Subcutaneous abdominal adipose tissue (tissue), 5 donors: ENCODE measurements around the gene FOXO4.

Experiments
- H3K27ac ChIP-seq: one replicate; pipeline ENCODE4 v1.7.0; 2013; ENCODE audit warnings: low read depth, mild to moderate bottlenecking, inconsistent platforms, low read length, moderate library complexity
- H3K27me3 ChIP-seq, 5 donors: one replicate each; pipeline ENCODE4 v1.7.0; 2013; ENCODE audit warnings: low read length in 5 of 5, inconsistent platforms in 1 of 5; ENCODE audit not compliant: control insufficient read depth in 5 of 5, insufficient read depth in 4 of 5
- H3K36me3 ChIP-seq, 5 donors: one replicate each; pipeline ENCODE4 v1.7.0; 2013; ENCODE audit warnings: low read length in 5 of 5; ENCODE audit not compliant: control insufficient read depth in 5 of 5, insufficient read depth in 5 of 5
- H3K4me1 ChIP-seq, 5 donors: one replicate each; pipeline ENCODE4 v1.7.0; 2013; ENCODE audit warnings: low read length in 5 of 5, mild to moderate bottlenecking in 3 of 5, moderate library complexity in 1 of 5; ENCODE audit not compliant: control insufficient read depth in 5 of 5, insufficient read depth in 5 of 5
- H3K4me3 ChIP-seq, 5 donors: one replicate each; pipeline ENCODE4 v1.7.0; 2013; ENCODE audit warnings: low read length in 5 of 5, low read depth in 1 of 5
- H3K9ac ChIP-seq, 5 donors: one replicate each; pipeline ENCODE4 v1.7.0; 2013; ENCODE audit warnings: low read length in 5 of 5, mild to moderate bottlenecking in 4 of 5, moderate library complexity in 3 of 5
- H3K9me3 ChIP-seq, 5 donors: one replicate each; pipeline ENCODE4 v1.7.0; 2013; ENCODE audit warnings: low read length in 5 of 5; ENCODE audit not compliant: control insufficient read depth in 5 of 5
- donor health status: healthy.
- donor health status: healthy.
- donor health status: healthy.
- donor health status: healthy.
- donor health status: healthy.

The FOXO4 gene

GRCh38 chrX:71096760-71097032 lies 1.0 kb downstream of the FOXO4 start:
- Histone ChIP-seq H3K36me3 (peaks cover 0 to 3% (median 0%) of the 10 kb centered on the region in 5 donors), H3K9ac (peak overlapping the region in 4 of 5 donors; percentile 53 to 66 (median 64)), H3K9me3 (no peaks in the 10 kb centered on the region), H3K4me3 (peak overlapping the region; percentile 49 to 88 (median 81)), H3K27me3 (peaks cover 0 to 14% (median 11%) of the 10 kb centered on the region in 5 donors), H3K4me1 (peaks cover 0 to 33% (median 24%) of the 10 kb centered on the region in 5 donors), H3K27ac (peak overlapping the region; percentile 41)

GRCh38 chrX:71098302-71098701 lies 2.7 kb downstream of the FOXO4 start:
- H3K4me1 ChIP-seq = peaks cover 0 to 40% (median 30%) of the 10 kb centered on the region in 5 donors
- no peak overlapping the region for H3K27ac ChIP-seq
- peaks cover 0 to 14% (median 13%) of the 10 kb centered on the region in 5 donors for H3K27me3 ChIP-seq
- no peak overlapping the region for H3K9ac ChIP-seq
- H3K9me3 ChIP-seq = no peaks in the 10 kb centered on the region
- H3K36me3 ChIP-seq = peaks cover 0 to 3% (median 0%) of the 10 kb centered on the region in 5 donors
- H3K4me3 ChIP-seq = no peak overlapping the region

DNA sequence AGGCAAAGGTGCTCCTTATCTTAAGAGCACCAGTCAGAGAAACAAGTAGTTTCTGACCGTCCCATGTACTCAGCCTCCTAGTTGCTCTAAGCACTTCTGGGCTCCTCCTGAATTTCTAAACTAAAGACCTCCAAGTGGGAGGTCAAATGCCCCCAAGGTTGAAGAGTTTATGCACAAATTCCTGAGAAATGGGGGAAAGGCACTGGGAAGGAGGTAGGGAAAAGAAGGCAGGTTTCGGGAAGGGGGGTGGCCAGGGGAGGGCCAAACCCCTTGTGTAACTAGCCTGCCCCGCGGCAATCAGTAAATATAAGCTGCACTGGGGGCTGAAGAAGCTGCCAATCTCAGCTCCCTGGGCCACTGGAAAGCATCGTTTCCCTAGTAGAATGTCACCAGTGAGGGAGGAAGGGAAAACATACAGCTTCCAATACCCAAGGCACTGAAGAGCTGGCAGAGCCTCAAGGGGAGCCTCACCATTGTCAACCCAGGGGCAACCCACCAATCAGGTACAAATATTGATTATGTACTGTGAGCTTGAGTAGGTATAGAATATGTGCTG lies 3.4 kb downstream of the FOXO4 start:
- Histone ChIP-seq H3K36me3 (peaks cover 0 to 3% (median 0%) of the 10 kb centered on the region in 5 donors), H3K9ac (no peak overlapping the region), H3K27ac (no peak overlapping the region), H3K4me1 (peaks cover 0 to 47% (median 35%) of the 10 kb centered on the region in 5 donors), H3K9me3 (no peaks in the 10 kb centered on the region), H3K27me3 (peaks cover 0 to 15% (median 10%) of the 10 kb centered on the region in 5 donors), H3K4me3 (no peak overlapping the region)

DNA sequence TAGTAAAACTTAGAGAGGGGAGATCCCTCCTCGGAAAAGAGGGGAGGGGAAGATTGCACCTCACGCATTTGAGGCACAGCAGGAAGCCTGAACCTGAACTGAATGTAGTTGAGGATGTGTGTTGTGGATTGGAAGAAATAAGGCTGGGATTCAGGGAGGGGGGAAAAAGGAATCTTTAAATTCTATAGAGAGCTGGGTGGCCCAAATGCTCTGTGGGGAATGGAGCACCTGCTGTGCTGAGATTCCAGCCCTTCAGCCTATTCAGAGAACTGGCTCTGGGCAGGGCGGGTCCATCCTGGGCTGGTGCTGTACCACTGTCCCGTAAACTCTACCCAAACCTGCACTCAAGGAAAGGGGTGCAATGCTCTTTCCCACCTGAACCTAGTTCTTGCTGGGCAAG lies 4.1 kb downstream of the FOXO4 start:
- no peak overlapping the region for H3K9ac ChIP-seq
- H3K4me3 ChIP-seq = no peak overlapping the region
- no peak overlapping the region for H3K27ac ChIP-seq
- peaks cover 0 to 20% (median 13%) of the 10 kb centered on the region in 5 donors for H3K27me3 ChIP-seq
- H3K36me3 ChIP-seq = peaks cover 0 to 3% (median 0%) of the 10 kb centered on the region in 5 donors
- H3K9me3 ChIP-seq = no peaks in the 10 kb centered on the region
- peaks cover 0 to 54% (median 35%) of the 10 kb centered on the region in 5 donors for H3K4me1 ChIP-seq

DNA sequence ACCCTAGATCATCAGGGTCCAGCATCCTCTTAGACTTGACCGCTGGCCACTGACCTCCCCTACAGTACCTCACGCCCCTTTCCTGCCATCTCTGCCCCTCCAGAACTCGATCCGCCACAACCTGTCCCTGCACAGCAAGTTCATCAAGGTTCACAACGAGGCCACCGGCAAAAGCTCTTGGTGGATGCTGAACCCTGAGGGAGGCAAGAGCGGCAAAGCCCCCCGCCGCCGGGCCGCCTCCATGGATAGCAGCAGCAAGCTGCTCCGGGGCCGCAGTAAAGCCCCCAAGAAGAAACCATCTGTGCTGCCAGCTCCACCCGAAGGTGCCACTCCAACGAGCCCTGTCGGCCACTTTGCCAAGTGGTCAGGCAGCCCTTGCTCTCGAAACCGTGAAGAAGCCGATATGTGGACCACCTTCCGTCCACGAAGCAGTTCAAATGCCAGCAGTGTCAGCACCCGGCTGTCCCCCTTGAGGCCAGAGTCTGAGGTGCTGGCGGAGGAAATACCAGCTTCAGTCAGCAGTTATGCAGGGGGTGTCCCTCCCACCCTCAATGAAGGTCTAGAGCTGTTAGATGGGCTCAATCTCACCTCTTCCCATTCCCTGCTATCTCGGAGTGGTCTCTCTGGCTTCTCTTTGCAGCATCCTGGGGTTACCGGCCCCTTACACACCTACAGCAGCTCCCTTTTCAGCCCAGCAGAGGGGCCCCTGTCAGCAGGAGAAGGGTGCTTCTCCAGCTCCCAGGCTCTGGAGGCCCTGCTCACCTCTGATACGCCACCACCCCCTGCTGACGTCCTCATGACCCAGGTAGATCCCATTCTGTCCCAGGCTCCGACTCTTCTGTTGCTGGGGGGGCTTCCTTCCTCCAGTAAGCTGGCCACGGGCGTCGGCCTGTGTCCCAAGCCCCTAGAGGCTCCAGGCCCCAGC lies 5.2 kb downstream of the FOXO4 start:
- Histone ChIP-seq H3K27me3 (peaks cover 0 to 21% (median 13%) of the 10 kb centered on the region in 5 donors), H3K9me3 (no peaks in the 10 kb centered on the region), H3K27ac (no peak overlapping the region), H3K4me3 (no peak overlapping the region), H3K36me3 (peaks cover 0 to 3% (median 0%) of the 10 kb centered on the region in 5 donors), H3K9ac (no peak overlapping the region), H3K4me1 (peaks cover 0 to 48% (median 29%) of the 10 kb centered on the region in 5 donors)

DNA sequence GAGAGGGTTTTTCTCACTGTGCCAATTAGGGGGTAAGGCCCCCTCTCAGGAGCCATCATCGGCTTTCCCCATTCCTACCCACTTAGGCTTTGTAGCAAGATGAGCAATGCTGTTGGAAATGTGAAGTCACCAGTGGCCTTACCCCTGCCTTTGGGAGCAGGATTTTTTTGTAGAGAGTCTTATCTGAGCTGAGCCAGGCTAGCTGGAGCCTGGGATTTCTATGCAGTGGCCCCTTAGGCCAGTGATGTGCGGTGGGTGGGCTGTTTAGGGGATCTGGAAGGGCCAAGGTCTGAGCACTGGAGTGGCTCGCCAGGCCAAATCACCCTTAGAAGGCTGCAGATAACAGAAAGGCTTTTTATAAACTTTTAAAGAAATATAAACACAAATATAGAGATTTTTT lies 6.6 kb downstream of the FOXO4 start:
- Histone ChIP-seq H3K27me3 (peaks cover 0 to 19% (median 13%) of the 10 kb centered on the region in 5 donors), H3K9ac (no peak overlapping the region), H3K4me1 (peaks cover 0 to 36% (median 19%) of the 10 kb centered on the region in 5 donors), H3K27ac (no peak overlapping the region), H3K4me3 (no peak overlapping the region), H3K36me3 (peaks cover 0 to 3% (median 0%) of the 10 kb centered on the region in 5 donors), H3K9me3 (no peaks in the 10 kb centered on the region)

GRCh38 chrX:71103110-71103983 lies 7.7 kb downstream of the FOXO4 start:
- Histone ChIP-seq H3K4me1 (peaks cover 0 to 39% (median 16%) of the 10 kb centered on the region in 5 donors), H3K27ac (peak overlapping the region; percentile 33), H3K36me3 (peaks cover 0 to 3% (median 0%) of the 10 kb centered on the region in 5 donors), H3K9me3 (no peaks in the 10 kb centered on the region), H3K27me3 (peaks cover 0 to 19% (median 17%) of the 10 kb centered on the region in 5 donors), H3K4me3 (peak overlapping the region in 2 of 5 donors; percentile 4 to 26), H3K9ac (peak overlapping the region in 1 of 5 donors; percentile 18)

DNA sequence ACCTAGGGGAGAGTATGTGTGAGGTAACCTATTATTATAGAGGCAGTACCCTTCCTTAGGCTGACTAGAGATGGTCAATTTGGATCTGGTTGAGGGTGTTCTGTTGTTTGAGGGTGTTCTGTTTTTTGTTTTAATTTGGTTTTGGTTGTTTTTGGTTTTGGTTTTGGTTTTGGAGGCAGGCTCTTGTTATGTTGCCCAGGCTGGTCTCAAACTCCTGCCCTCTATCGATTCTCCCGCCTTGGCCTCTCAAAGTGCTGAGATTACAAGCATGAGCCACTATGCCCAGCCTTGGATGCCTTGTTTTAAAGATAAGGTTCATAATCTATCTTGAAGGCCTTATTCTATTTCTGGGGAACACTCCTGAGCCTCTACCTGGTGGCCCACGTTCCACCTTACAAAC lies 10.0 kb downstream of the FOXO4 start:
- H3K4me1 ChIP-seq = peaks cover 0 to 33% (median 16%) of the 10 kb centered on the region in 5 donors
- no peaks in the 10 kb centered on the region for H3K9me3 ChIP-seq
- H3K4me3 ChIP-seq = no peak overlapping the region
- peaks cover 0 to 25% (median 19%) of the 10 kb centered on the region in 5 donors for H3K27me3 ChIP-seq
- no peak overlapping the region for H3K27ac ChIP-seq
- no peak overlapping the region for H3K9ac ChIP-seq
- peaks cover 0 to 3% (median 0%) of the 10 kb centered on the region in 5 donors for H3K36me3 ChIP-seq

DNA sequence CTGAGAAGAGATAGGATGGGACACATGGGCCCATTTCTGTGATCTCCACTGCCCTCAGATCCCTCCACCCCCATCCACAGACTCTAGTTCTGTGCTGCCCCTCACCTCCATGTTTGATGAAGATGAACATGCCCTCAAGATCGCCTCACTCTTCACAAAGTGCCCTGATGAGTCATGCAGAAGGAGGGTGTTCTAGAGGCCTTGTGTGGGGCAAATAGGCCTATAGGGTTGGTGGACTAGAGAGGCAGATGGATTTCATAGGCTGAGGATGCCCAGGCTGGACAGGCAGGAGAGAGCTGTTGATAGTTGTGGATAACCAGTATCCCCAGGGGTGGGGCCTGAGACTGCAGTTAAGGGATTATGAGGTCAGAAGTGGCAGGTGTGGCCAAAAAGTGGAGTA lies 10.8 kb downstream of the FOXO4 start, which contains the start of gene CXorf65:
CXorf65 (minus strand) TSS at position 314 of the 400 bp plus-strand sequence; CDS start at position 130, 184 bp downstream.
- Histone ChIP-seq H3K27ac (no peak within 1 kb of the TSS), H3K4me1 (peaks cover 0 to 33% (median 16%) of the 10 kb centered on the region in 5 donors), H3K36me3 (no peaks in the 10 kb centered on the region), H3K4me3 (no peak within 1 kb of the TSS), H3K27me3 (peaks cover 0 to 24% (median 20%) of the 10 kb centered on the region in 5 donors), H3K9me3 (no peaks in the 10 kb centered on the region), H3K9ac (no peak within 1 kb of the TSS)
